SW480 (cell line): ENCODE measurements around the gene ZCCHC7.
"Not testable (repeated sequence)": the region's sequence is repeated elsewhere in the genome, so short reads cannot be mapped to it uniquely, and the experiment has no call there.

Experiments
- DNase-seq: peaks from one replicate; pipeline ENCODE4 v3.0.0-alpha.2; 2016; ENCODE audit warnings: low spot score

ZCCHC7 gene

DNA sequence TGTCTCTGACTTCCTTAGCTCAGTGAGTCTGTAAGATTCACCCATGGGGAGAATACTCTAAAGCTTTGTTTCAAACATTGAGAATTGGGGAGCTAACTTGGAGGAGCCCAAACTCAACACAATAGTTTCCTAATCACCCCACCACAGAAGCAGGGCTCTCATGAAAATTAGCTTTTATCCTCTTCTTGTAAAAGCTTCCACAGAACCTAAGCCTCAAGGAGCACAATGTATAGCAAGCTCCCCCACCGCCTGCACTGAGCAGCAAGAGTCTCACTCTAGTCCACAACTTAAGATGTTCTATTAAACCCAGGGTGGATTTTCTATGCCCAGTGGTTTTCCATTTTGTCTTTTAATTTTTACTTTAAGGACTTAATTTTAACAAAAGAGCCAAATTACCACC lies 253.2 kb downstream of the ZCCHC7 start:
- no peak for DNase-seq

DNA sequence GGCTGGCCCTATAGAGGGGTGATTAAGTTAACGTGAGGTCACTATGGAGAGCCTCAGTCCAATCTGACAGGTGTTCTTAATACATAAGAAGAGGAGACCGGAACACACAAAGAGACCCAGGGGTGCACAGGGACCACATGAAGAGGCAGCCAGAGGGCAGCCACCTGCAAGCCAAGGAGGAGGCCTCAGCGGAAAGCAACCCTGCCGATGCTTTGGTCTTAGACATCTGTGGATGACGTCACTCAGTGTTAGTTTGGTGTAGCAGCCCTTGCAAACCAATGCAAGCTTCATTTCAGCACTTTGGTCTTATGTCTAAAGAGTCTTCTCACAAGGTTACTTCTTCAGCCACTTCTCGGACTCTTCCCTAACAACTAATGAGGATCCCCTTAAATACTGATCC lies 254.5 kb downstream of the ZCCHC7 start:
- no peak for DNase-seq

DNA sequence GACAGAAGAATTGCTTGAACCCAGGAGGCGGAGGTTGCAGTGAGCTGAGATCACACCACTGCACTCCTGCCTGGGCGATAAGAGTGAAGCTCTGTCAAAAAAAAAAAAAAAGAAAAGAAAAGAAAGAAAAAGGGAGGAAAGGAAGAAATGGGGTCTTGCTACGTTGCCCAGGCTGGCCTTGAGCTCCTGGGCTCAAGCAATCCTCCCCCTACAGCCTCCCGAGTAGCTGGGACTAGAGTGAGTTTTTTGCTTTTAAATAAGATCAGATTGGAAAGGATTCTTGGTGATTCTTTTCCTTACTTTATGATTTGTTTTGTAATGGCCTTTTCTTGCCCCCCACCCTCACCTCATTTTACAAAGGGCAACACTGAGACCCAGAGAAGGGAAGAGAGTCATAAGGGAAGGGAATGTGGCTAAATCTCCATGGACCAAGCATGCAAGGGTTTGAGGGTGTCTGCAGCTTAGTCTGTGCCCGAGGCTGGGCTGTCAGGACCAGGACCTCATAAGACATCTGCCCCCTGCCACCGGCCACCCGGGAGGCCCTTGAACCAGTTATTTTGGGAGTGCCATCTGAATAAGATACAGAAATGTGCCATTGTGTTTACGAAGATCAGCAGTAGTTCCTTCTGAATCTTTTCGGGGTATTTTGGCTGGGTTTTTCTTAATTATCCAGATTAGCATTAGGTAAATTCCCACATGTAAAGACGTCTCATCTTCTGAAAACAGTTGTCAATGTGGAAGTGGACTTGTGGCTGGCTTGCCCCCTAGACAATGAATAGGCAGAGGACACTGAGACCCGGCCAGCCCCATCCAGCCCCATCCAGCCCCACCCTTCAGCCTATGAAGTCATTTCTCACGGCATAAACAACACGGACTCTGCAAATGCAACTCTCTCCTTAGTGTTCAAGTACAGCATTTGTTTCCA lies 257.6 kb downstream of the ZCCHC7 start:
- no peak for DNase-seq

DNA sequence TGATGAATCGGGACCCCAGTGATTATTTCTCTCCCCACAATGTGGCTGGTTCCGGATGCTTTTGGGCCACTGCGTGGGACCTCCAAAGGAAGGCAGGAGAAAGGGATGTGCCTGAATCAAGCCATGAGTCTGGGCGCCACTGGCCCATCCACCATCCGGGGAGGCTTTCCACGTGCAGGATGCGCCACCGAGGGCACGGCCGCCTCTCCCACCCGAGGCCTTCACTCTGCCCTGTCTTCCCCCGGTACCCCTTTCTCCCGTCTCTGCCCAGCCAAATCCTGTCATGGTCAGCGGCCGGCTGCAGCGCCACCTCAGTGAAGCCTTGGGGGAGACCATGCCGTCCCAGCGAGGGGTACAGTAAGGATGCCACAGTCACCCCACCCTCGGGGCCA lies 258.2 kb downstream of the ZCCHC7 start:
- no peak for DNase-seq

DNA sequence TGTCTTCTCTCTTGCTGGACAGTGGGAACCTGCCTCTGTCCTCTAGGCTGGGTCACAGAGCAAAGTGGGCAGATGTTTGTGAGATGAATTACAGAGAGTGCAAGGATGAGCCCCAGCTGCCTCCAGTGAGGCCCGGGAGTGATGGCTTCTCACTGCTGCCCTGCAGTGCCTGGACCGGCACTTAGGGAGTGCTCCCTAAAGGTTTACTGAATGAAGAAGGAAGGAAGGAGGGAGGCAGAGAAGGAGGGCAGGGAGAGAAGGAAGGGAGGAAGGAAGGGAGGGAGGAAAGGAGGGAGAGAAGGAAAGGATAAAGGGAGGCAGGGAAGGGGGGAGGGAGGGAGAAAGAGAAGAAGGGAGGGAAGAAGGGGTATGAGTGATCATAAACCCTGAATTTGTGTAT lies 259.5 kb downstream of the ZCCHC7 start:
- no peak for DNase-seq

DNA sequence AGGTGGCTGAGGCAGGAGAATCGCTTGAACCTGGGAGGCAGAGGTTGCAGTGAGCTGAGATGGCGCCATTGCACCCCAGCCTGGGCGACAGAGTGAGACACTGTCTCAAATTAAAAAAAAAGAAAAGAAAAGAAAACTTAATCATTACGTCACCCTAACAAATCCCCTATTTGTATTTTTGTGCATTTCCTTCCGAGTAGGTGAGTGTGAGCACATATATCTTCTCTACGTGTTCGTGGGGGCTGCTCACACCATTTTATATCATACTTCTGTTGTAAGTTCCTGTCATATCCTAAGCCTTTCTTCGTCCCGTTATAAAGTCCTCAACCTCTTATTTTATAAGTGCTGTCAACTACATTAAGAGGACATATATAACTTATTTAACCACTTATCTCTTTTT lies 260.2 kb downstream of the ZCCHC7 start:
- DNase-seq = no peak

DNA sequence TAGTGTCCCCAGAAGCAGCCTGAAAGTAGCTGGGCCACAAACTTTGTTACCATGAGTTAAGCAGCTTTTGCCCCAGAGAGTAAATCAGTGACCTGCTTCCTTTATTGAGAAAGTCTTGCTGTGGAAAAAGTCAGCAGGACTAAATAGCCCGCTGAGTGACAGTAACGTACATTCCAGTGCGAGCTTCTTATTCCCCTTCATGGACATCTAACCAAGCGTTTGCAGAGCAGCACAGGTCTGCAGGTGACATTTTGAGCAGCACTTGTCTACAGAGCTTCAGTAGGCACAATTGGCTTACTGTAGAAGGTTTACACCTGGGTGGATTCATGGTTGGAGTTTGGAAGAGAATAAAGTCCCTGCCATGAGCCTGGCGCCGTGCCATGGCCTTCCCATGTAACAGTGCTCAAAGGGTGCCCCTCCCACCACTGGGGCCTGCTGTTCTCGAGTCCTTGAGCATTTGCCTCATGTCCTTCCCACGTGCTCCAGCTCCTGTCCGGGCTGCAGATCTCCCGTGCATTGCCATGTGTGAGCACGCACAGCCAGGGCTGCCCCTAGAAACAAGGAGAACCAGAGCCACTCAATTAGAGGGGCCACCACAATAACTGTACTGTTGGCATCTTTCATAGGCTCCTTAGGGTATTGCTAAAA lies 260.8 kb downstream of the ZCCHC7 start:
- DNase-seq = no peak

DNA sequence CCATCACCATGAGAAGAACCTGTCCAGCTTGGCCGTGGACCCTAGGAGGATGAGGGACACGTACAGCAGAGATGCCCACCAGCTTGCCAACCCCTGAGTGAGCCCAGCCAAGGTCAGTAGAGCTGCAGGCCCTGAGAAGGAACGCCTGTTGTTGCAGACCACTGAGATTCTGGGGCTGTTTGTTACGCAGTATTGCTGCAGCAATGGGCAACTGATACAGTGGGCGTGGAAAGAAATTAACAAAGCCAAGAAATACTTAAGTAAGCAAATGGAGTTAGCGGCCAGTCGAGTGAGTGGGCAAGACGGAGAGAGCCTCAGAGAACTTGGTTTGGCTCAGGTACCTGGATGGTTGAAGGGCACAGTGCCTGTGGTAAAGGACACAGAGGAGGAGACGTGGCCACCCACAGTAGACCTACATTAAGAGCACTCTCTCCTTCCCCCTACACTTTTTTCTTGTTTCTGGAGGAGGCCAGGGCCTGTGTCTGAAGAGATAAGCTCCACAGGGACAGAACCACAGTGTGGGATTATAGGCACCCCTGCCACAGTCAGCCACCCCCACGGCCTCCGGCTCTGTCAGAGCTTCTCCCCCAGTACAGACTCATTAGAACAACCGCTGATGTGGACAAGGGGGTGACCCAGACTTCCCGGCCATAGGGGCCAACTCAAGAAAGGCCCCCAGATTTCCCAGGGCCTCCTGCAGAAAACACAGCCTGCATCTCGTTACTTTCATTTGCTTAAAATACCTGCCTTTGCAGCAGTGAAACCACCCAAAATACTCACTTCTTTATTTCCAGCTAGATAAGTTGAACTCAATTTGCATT lies 262.0 kb downstream of the ZCCHC7 start:
- no peak for DNase-seq

DNA sequence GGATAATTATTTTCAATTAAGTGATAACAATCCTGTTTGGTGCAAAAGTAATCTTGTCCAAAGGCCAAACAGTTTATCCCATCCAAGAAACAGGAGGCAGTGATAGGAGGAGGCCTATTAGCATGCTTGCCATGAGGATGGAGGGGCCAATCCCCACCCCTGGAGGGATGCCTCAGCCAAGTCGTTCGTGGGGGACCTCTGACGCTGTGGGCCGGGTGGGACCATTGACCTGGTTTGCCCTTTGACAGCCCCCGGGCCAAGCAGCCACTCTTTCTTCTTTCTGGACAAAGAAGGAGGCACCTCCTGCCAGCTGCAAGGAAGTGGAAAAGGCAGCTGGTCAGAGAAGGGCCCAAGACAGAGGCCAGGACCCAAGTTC lies 262.6 kb downstream of the ZCCHC7 start:
- DNase-seq = no peak

DNA sequence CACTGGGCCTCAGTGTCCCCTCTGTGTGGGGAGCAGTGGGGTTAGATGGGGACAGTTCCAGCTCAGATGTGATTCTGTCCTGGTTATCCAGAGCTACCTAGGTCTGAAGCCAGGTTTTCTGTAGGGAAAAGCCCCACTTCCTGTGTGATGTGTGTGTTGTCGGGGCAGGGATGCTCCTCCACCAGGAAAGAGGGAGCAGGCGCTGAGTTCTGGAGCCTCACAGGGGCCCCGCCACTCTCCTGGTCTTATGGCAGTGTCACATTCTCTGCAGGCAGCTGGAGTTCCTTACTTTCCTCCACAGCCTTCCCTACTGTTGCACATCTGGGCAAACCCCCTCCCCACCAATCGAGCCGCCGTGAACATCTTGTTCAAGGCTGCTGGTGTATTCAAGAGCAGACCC lies 263.0 kb downstream of the ZCCHC7 start:
- no peak for DNase-seq

DNA sequence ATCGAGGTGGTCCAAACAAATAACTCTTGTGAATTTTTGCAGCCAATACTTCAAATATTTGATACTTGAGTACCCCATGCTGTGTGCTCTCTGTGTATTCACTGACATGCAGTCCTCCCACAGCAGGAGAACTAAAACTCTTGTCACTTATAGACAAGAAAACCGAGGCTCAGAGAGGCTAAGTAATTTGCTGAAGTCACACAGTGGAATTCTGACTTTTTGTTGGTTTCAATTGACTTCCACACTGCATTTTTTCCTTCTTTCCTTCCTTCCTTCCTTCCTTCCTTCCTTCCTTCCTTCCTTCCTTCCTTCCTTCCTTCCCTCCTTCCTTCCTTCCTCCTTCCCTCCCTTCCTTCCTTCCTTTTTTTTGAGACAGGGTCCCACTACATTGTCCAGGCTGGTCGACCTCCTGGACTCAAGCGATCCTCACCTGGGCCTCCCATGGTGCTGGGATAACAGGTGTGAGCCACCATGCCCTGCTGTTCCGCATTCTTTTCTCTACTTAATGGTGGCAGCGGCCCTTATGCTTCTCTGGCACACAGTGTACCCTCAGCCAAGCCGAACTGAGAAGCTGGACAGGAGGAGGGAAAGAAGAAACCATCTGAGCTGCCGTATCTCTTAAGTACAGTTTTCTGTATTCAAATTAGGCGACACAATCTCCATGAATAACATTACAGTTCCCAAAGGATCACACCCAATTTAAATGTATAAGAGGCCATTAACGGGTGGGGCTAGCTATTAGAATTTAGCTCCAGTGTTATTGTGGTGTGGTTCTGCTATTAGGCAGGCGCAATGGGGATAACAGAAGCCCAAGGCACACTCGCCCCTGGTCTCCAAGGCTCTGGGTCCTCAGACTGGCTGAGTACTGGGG lies 263.7 kb downstream of the ZCCHC7 start:
- DNase-seq = no peak

DNA sequence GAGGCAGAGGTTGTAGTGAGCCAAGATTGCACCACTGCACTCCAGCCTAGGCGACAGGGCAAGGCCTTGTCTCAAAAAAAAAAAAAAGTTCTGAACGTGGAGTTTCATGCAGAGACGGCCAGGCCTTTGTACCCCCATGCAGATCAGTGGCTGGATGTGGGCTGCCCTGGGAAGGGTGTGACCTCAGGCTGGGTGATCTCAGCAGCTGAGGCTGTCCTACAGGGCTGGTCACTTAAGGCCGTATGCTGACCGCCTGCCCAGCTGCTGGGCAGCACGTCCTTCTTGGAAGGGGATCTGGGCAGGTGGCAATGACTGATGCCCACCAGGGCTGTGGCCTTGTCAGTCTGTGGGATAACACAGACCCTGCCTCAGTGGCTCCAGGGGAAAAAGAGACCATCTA lies 264.9 kb downstream of the ZCCHC7 start:
- DNase-seq = no peak

DNA sequence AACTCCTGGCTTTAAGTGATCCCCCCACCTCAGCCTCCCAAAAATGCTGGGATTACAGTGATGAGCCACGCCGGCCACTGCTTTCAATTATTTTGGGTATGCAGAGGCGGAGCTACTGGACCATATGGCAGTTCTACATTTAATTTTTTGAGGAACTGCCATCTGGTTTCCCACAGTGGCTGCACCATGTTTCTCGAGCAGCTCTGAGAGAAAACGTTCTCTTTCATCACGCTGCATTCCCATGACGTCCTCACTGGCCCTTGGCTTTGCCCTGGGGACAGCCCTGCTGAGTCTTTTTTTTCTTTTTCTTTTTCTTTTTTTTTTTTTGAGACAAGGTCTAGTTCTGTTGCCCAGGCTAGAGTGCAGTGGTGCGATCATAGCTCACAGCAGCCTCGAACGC lies 266.6 kb downstream of the ZCCHC7 start:
- DNase-seq = no peak

DNA sequence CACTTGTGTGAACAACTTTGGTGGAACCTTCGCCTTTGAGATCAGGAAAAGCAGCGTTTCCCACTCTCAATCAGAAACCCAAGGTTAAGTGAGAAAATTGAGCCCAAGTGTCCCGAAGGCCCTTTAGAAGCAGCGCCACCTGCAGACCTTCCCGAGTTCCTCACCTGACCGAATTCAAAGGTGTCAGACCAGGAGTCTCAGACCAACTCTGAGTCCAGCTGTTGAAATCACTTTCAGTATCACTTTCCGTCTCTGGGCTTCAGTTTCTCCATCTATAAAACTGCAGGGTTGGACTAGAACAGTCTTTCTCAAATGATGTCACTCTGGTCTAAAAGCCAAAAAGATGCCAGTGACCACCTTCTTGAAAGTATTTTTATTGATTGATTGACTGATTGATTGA lies 270.4 kb downstream of the ZCCHC7 start:
- peak; percentile 33 for DNase-seq

DNA sequence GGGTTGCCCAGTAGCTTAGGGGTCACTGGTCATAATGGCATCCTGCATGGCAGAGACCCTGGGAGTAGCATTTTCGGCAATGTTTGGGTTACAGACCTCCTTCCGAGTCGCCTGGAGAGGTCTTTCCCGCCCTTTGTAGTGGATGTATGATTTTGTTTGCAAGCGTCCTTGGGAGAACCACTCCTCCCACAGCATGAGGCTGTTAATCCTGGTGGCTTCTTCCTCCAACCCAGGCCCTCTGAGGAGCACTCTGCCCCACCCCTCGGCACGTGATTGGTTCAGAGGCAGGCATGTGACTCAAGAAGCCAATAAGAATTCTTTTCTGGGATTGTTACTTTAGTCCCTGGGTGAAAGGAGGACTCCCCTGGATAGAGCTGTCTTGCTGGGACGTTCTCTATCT lies 271.9 kb downstream of the ZCCHC7 start:
- no peak for DNase-seq

DNA sequence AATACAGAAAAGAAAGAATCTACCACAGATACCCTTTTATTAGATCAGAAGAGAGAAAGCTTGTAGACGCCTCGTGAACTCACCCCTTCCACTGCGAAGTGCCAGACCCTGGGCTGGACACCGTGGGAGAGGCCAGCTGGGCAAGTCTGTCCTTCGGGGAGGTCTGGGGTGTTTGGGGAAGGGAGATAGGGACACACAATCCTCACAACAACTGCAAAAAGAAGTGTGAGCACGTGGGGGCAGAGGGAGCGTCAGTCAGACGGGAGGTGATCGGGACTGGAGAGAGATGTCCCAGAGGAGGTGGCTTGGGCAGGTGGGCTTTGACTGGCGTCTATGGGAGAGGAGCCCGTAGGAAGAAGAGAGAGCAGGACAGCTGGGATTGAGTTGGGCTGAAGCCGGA lies 274.9 kb downstream of the ZCCHC7 start:
- no peak for DNase-seq

DNA sequence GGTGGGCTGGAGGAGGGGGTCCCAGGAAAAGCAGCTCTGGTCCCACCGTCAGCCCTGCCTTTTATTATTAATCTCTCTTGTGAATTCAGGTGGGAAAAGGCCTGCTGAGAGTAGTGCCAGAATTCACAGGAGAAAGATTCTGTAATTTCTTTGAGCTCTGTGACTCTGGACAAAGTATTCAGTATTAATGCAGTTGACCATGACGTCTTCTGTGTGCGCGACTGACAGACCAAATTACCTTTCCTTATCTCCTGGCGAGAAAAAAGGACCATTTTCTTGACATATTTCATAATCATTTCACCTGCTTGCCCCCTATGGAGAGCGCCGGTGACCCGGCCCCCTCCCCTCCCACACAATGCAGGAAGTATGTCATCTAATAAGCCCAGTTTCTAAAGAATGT lies 275.3 kb downstream of the ZCCHC7 start:
- DNase-seq = no peak

DNA sequence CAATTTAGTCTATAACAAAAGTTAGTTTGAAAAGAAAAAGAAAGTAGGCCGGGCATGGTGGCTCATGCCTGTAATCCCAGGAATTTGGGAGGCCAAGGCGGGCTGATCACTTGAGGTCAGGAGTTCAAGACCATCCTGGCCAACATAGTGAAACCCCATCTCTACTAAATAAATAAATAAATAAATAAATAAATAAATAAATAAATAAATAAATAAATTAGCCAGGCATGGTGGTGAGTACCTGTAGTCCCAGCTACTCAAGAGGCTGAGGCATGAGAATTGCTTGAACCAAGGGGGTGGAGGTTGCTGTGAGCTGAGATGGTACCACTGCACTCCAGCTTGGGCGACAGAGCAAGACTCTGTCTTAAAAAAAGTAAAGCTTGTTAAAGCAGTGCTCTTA lies 277.6 kb downstream of the ZCCHC7 start:
- not testable (repeated sequence) for DNase-seq

DNA sequence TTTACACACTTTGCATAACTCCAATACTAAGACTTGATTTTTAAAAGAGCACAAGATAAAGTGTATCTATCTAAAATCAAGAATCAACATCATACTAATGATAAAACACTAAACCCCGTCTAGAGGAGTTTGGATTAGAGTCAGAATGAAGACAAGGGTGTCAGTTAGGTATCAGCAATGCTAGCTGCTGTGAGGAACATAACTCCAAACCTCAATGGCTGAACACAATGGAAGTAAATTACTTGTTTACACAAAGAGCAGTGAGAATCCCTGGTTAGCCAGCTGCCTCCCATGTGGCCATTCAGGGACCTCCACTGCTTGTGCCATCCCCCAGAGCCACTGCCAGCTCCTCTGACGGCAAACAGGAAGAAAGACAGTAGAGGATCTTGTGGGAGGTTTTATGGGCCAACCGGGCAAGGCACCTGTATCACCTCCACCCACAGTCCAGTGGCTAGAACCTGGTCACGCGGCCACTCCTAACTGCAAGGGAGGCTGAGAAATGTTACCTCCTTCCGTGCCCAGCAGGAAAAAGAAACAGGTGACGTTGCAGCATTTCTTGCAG lies 278.2 kb downstream of the ZCCHC7 start:
- DNase-seq = no peak

DNA sequence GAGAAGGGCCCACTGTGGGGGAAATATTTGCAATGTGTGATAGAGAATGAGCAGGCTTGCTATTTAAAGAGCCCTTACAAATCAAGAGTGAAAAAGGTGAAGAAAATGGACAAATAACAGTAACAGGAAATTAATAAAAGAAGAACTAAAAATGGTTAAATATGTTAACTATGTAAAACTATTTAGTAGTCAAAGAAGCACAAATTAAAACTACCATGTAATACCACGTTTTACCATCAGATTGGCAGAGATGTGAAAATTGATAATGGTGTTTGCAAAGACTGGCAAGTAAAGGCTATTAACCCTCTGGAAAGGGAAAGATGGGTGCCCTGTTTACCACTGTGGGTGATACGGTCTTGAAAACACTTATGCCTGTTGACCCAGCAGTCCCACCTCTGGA lies 279.0 kb downstream of the ZCCHC7 start:
- DNase-seq = no peak

DNA sequence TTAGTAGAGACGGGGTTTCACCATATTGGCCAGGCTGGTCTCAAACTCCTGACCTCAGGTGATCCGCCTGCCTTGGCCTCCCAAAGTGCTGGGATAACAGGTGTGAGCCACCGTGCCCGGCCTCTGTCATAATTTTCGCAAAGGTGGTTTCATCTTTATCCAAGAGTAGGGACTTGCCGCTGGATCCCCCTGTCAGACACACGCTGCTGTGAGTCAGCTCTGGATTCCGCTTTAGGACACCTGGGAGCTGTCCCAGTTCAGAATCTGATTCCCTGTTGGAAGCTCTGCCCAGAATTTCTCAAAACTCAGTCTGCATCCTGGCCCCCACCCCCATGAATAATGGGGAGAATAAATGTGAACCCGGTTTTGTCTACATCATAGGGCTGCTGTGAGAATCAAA lies 284.2 kb downstream of the ZCCHC7 start:
- no peak for DNase-seq

DNA sequence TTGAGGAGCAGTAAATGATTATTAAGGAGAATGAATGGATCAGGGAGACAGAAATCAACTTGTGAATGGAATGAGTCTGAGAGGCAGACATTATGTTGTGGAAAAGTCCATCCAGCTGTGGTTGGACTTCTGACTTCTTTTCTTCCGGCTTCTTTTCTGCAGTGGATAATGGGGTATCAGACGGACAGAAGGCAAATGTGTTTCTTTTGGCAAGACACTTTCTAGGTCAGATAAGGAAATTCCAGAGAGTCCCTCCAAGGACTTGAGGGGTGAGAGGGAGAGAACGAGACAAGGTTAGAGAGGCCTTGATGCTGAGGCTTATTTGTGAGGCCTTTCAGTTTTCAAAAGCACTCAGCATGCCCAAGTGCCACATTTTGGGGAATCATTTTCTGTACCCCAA lies 285.0 kb downstream of the ZCCHC7 start:
- no peak for DNase-seq
